OCI-LY7 (cell line): ENCODE measurements around the gene DGKE. TPM values are rescaled to one million over a fixed set of nuclear protein-coding genes. Genes with fewer than 3 reads are reported as not detected.

Experiments
- BruUV-seq: library from RNA; stranded (reverse); fragments of 400-500 nt; replicated peaks from 2 replicates; lab custom pipeline; 2021; lab: Mats Ljungman, UMichigan
- CTCF ChIA-PET: fragments of 300-600 bp; sonication (Branson Sonifier 250); formaldehyde crosslinking; loops from one replicate; lab custom pipeline; 2022; ENCODE audit warnings: antibody characterized with exemption; ENCODE audit not compliant: unreplicated experiment; lab: Charles Lee
- POLR2A ChIA-PET: fragments of 300-600 bp; sonication (Branson Sonifier 250); formaldehyde crosslinking; loops from one replicate; lab custom pipeline; 2022; ENCODE audit warnings: antibody characterized with exemption; lab: Charles Lee
- DNase-seq: peaks from one replicate; pipeline ENCODE4 v3.0.0-alpha.2; 2015; ENCODE audit warnings: low spot score
- H2AFZ ChIP-seq: fragments of 200-600 bp; sonication (generic), shearing (Covaris generic); 2 replicates; pipeline ENCODE4 v1.6.1; 2014; ENCODE audit warnings: mild to moderate bottlenecking, antibody characterized with exemption, low read length, moderate library complexity
- H3K27ac ChIP-seq: fragments of 200-600 bp; sonication (generic); 2 replicates; pipeline ENCODE4 v1.5.1; 2014; ENCODE audit warnings: mixed run types, low read depth, mild to moderate bottlenecking, moderate library complexity, low read length, inconsistent platforms; ENCODE audit not compliant: poor library complexity, severe bottlenecking
- H3K36me3 ChIP-seq: fragments of 200-600 bp; sonication (generic); 2 replicates; pipeline ENCODE4 v1.6.1; 2014; ENCODE audit warnings: mild to moderate bottlenecking, antibody characterized with exemption, low read length, moderate library complexity, mixed read lengths; ENCODE audit not compliant: insufficient read depth
- H3K4me1 ChIP-seq: fragments of 200-600 bp; sonication (generic); 2 replicates; pipeline ENCODE4 v1.5.1; 2014; ENCODE audit warnings: mild to moderate bottlenecking, low read length; ENCODE audit not compliant: insufficient read depth, poor library complexity, severe bottlenecking
- H3K4me2 ChIP-seq: fragments of 200-600 bp; sonication (generic); 2 replicates; pipeline ENCODE4 v1.6.1; 2014; ENCODE audit warnings: mild to moderate bottlenecking, low read length
- H3K4me3 ChIP-seq: fragments of 200-600 bp; sonication (generic); 2 replicates; pipeline ENCODE4 v1.5.1; 2014; ENCODE audit warnings: mild to moderate bottlenecking, low read depth, low read length; ENCODE audit not compliant: poor library complexity, severe bottlenecking
- H3K79me2 ChIP-seq: fragments of 200-600 bp; sonication (generic); 2 replicates; pipeline ENCODE4 v1.6.1; 2016; ENCODE audit warnings: low read depth, mild to moderate bottlenecking, low read length, moderate library complexity, mixed read lengths; ENCODE audit not compliant: insufficient read depth
- H3K9me2 ChIP-seq: fragments of 200-600 bp; sonication (generic); 2 replicates; pipeline ENCODE4 v1.6.1; 2016; ENCODE audit warnings: mild to moderate bottlenecking, low read length, mixed read lengths; ENCODE audit not compliant: insufficient read depth
- H3K9me3 ChIP-seq: fragments of 200-600 bp; sonication (generic); 2 replicates; pipeline ENCODE4 v1.6.1; 2014; ENCODE audit warnings: mild to moderate bottlenecking, mixed run types, low read length, mixed read lengths
- H4K20me1 ChIP-seq: fragments of 200-600 bp; sonication (generic); 2 replicates; pipeline ENCODE4 v1.6.1; 2014; ENCODE audit warnings: mild to moderate bottlenecking, antibody characterized with exemption, low read length, moderate library complexity, mixed read lengths; ENCODE audit not compliant: insufficient read depth
- EZH2phosphoT487 ChIP-seq: fragments of 200-600 bp; sonication (generic); IDR thresholded peaks from 2 replicates; pipeline ENCODE4 v1.6.1; 2018; ENCODE audit warnings: low read depth, borderline replicate concordance, mild to moderate bottlenecking, mixed run types, antibody characterized with exemption, low read length, moderate library complexity, mixed read lengths
- intact Hi-C: fragments of 100-400 bp; cut with micrococcal nuclease; formaldehyde crosslinking; loops from one replicate; pipeline ENCODE4 v1.10.0; 2022; ENCODE audit not compliant: unreplicated experiment
- total RNA-seq, 2 experiments: library from RNA; depleted of rRNA in 1 of 2; stranded (reverse); fragments of >200 nt in 1 of 2; shearing (Covaris generic) in 1 of 2; gene quantifications; 2 replicates each; pipeline ENCODE4 v1.2.3, GENCODE V29; 2014 to 2022
- TF ChIP-seq, protein P1 (sequence below): fragments of 200-600 bp; sonication (generic); conservative IDR thresholded peaks from 2 replicates; pipeline ENCODE4 v1.5.1; 2014; ENCODE audit warnings: mild to moderate bottlenecking, antibody characterized with exemption, low read length, moderate library complexity, mixed read lengths

Gene DGKE
- total RNA-seq, 2 experiments from 2014 or later = 8.6 to 21.4 TPM

DNA sequence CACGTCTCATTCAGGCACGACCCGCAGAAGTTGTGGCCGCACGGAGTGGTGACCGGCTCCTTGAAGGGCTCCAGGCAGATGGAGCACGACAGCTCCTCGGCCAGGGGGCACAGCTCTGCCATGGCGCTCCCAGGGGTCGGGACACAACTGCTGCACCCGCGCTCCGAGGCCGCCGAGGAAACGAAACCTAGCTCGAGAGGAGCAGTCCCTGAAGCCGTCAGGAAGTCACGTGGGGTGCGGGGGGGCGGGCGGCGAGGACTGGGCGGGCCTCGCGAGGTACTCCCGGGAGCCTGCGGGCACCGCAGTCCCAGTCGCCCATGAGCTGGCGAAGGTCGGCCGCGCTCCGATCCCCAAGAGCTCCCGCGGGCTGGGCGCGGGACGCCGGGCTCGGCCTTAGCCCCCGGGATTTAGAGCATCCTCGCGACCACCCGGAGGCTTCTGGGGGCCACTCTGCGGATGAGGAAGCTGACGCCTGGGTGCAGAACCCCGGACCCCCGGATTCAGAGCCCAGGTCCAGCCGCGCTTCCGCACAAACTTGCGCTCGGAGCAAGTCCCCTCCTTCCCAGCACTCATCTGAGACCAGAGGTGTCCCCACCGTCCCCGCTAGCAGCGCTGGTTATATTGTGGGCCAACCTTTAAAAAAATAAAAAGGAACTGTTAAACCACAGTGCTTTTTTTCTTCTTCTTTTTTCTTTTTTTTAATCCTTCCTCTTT lies 80.1 kb downstream of the DGKE start, which contains the start of gene TRIM25:
TSS of gene TRIM25 (minus strand) at position 183 of the 714 bp plus-strand sequence. CDS start at position 122, 61 bp downstream.
- H3K79me2 ChIP-seq = no peaks in the 10 kb centered on the region
- CTCF ChIA-PET = interaction anchor here (0.6 kb wide), 1 partner anchor 81 kb away, joined by 4 read pairs; no protein-coding TSS in a partner anchor

GRCh38 chr17:56914581-56915273 lies 80.8 kb downstream of the DGKE start:
- CTCF ChIA-PET = interaction anchor here (0.6 kb wide), 1 partner anchor 80 kb away, joined by 4 read pairs; no protein-coding TSS in a partner anchor
- POLR2A ChIA-PET = no interaction called here
- intact Hi-C loops = loop anchor here (5.0 kb wide), 1 partner anchor 82 kb away; the partner anchor contains the start of genes C17orf67 and DGKE
- Histone ChIP-seq H3K27ac (no peak overlapping the region), H2AFZ (peak overlapping the region; percentile 97), H3K36me3 (no peaks in the 10 kb centered on the region), H3K9me2 (no peaks in the 10 kb centered on the region), H3K4me2 (peak overlapping the region; percentile 97), H3K79me2 (no peaks in the 10 kb centered on the region), H4K20me1 (no peaks in the 10 kb centered on the region), H3K4me3 (peak overlapping the region; percentile 70), H3K4me1 (peaks cover 31% of the 10 kb centered on the region), H3K9me3 (peaks cover 6% of the 10 kb centered on the region; the same call in 1 of the 2 replicates)
- no peak for TF ChIP-seq EZH2phosphoT487
- TF ChIP-seq, protein P1, sequence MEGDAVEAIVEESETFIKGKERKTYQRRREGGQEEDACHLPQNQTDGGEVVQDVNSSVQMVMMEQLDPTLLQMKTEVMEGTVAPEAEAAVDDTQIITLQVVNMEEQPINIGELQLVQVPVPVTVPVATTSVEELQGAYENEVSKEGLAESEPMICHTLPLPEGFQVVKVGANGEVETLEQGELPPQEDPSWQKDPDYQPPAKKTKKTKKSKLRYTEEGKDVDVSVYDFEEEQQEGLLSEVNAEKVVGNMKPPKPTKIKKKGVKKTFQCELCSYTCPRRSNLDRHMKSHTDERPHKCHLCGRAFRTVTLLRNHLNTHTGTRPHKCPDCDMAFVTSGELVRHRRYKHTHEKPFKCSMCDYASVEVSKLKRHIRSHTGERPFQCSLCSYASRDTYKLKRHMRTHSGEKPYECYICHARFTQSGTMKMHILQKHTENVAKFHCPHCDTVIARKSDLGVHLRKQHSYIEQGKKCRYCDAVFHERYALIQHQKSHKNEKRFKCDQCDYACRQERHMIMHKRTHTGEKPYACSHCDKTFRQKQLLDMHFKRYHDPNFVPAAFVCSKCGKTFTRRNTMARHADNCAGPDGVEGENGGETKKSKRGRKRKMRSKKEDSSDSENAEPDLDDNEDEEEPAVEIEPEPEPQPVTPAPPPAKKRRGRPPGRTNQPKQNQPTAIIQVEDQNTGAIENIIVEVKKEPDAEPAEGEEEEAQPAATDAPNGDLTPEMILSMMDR = no peak
- no peak for DNase-seq
- no TSS peak for BruUV-seq

More for the DNA sequence above, 80.1 kb downstream of the DGKE start, which contains the start of gene TRIM25:
- POLR2A ChIA-PET = interaction anchor here (0.6 to 0.8 kb wide), 2 partner anchors 173 to 343 kb away, joined by 4 read pairs; no protein-coding TSS in a partner anchor
- H3K9me2 ChIP-seq = no peaks in the 10 kb centered on the region
- intact Hi-C loops = loop anchor here (5.0 kb wide), 1 partner anchor 82 kb away; the partner anchor contains the start of genes C17orf67 and DGKE
- peaks cover 6% of the 10 kb centered on the region; the same call in 1 of the 2 replicates for H3K9me3 ChIP-seq
- no peak within 1 kb of the TSS for H3K27ac ChIP-seq
- peak within 1 kb of the TSS; percentile 70 for H3K4me3 ChIP-seq
- H3K36me3 ChIP-seq = no peaks in the 10 kb centered on the region
- TF ChIP-seq, protein P1 = no peak
- TF ChIP-seq EZH2phosphoT487 = no peak
- no peaks in the 10 kb centered on the region for H4K20me1 ChIP-seq
- H3K4me2 ChIP-seq = peak within 1 kb of the TSS; percentile 97
- H2AFZ ChIP-seq = peak within 1 kb of the TSS; percentile 97
- DNase-seq = peak; percentile 78
- H3K4me1 ChIP-seq = peaks cover 33% of the 10 kb centered on the region
- TSS peak; percentile 81 for BruUV-seq
